ENCODE data around the gene STXBP6. TPM values are rescaled to one million over a fixed set of nuclear protein-coding genes. Genes with fewer than 3 reads are reported as not detected.

Gene STXBP6
- total and polyA plus RNA-seq, 2 donors (not counting 3 experiments of a cell fraction or from before 2014, with no cell fraction given): 0.06 TPM; not detected in 1

DNA sequence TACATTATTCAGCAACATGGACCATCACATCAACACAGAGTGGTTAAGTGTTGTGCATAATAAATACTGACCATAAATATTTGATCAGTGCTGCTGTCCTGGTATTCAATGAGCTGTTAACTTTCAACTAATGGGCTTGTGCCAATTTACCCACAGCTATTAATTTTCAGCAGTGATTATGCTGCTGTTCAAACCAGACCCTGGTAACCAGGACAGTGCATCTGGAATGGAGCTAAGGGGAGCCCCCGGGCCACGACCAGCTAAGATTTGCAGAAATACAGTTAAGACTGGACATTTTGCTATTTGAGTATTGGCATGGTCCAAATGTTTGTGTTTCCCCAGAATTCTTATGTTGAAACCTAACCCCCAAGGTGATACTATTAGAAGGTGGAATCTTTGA, 235.6 kb downstream of the STXBP6 start:
- dilution Hi-C loops (cut with MboI; ENCODE audit: extremely low pct_ligation_motif_present, low sequenced_read_pairs): no loop called here
- TF ChIP-seq POLR2AphosphoS5 (IDR thresholded peaks at IDR 0.05; ENCODE audit: insufficient read depth, low read depth, low read length) (no peak), MYC (IDR thresholded peaks at IDR 0.05; ENCODE audit: low read depth, low read length) (no peak), GATA2 (IDR thresholded peaks at IDR 0.05; ENCODE audit: insufficient read depth, insufficient read length, low read depth, low read length) (no peak), EZH2 (IDR thresholded peaks at IDR 0.05; ENCODE audit: borderline replicate concordance, low read depth, low read length, severe bottlenecking) (no peak), POLR2A (IDR thresholded peaks at IDR 0.05; ENCODE audit: low read depth, low read length) (no peak), FOS (IDR thresholded peaks at IDR 0.05; ENCODE audit: borderline replicate concordance, insufficient read depth, low read length) (no peak), JUN (IDR thresholded peaks at IDR 0.05; ENCODE audit: borderline replicate concordance, insufficient read depth, insufficient read length, low read depth) (no peak)
- TF ChIP-seq, protein P1, sequence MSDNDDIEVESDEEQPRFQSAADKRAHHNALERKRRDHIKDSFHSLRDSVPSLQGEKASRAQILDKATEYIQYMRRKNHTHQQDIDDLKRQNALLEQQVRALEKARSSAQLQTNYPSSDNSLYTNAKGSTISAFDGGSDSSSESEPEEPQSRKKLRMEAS (IDR thresholded peaks at IDR 0.05; ENCODE audit: insufficient read depth, insufficient read length): no peak
- Histone ChIP-seq H3K4me2 (ENCODE audit: insufficient read depth, low read length) (no peak overlapping the region), H3K27me3 (ENCODE audit: control insufficient read depth in 2 of 2, insufficient read depth in 2 of 2, low read length in 2 of 2) (no peaks in the 10 kb centered on the region), H3K36me3 (ENCODE audit: control insufficient read depth in 2 of 2, extremely low read depth in 1 of 2, insufficient read depth in 2 of 2, low read length in 2 of 2) (no peaks in the 10 kb centered on the region), H2AFZ (ENCODE audit: low read depth, low read length) (no peak overlapping the region), H3K9me1 (replicated peaks; ENCODE audit: control insufficient read depth, extremely low read depth, insufficient read depth, low read length) (no peaks in the 10 kb centered on the region), H3K4me3 (replicated peaks in 1 of 3; ENCODE audit: insufficient read depth in 1 of 3, low read depth in 1 of 3, low read length in 3 of 3) (no peak overlapping the region), H4K20me1 (replicated peaks; ENCODE audit: control insufficient read depth, extremely low read depth, insufficient read depth, low read length) (no peaks in the 10 kb centered on the region), H3K9me3 (replicated peaks; ENCODE audit: control insufficient read depth, insufficient read depth, low read length) (no peaks in the 10 kb centered on the region), H3K9ac (replicated peaks; ENCODE audit: extremely low read depth, insufficient read depth, low read length) (no peak overlapping the region), H3K79me2 (ENCODE audit: control insufficient read depth, insufficient read depth, low read length) (no peaks in the 10 kb centered on the region), H3K4me1 (ENCODE audit: control insufficient read depth, extremely low read depth, insufficient read depth, low read length) (no peaks in the 10 kb centered on the region), H3K27ac (ENCODE audit: insufficient read depth, low read depth, low read length) (no peak overlapping the region)
- FAIRE-seq: no peak
- CTCF ChIA-PET: interaction anchor here (1.6 kb wide), 1 partner anchor 8 kb away, joined by 7 read pairs; no protein-coding TSS in a partner anchor
- POLR2A ChIA-PET: no interaction called here
- BruUV-seq (replicated peaks): no TSS peak
- intact Hi-C loops (cut with micrococcal nuclease): no loop called here
- no peak for DNase-seq (ENCODE audit: low read depth, low spot score)

DNA sequence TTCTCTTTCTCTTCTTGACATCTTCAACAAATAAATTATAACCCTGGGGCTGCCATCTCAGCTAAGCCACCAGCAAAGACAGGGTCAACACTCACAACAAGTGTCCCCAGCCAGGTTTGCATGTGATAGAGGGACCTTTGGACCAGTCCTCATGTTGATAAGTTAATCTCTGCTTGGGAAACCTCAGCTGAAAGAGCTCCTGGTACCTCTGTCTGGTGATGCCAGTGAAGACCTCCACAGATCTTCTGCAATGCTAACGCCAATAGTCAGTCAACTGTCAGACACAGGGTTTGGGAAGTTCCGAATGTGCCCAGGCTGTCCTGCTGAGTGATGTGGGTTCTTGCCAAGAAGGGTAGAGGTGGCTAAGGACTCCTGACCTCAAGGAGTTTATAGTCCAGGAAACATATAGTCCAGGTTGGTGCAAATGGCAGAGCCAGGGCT, 236.1 kb downstream of the STXBP6 start:
- no TSS peak for BruUV-seq (replicated peaks)
- Histone ChIP-seq H3K9ac (replicated peaks; ENCODE audit: extremely low read depth, insufficient read depth, low read length) (no peak overlapping the region), H3K4me1 (ENCODE audit: control insufficient read depth, extremely low read depth, insufficient read depth, low read length) (no peaks in the 10 kb centered on the region), H3K9me3 (replicated peaks; ENCODE audit: control insufficient read depth, insufficient read depth, low read length) (no peaks in the 10 kb centered on the region), H3K27me3 (ENCODE audit: control insufficient read depth in 2 of 2, insufficient read depth in 2 of 2, low read length in 2 of 2) (no peaks in the 10 kb centered on the region), H3K36me3 (ENCODE audit: control insufficient read depth in 2 of 2, extremely low read depth in 1 of 2, insufficient read depth in 2 of 2, low read length in 2 of 2) (no peaks in the 10 kb centered on the region), H4K20me1 (replicated peaks; ENCODE audit: control insufficient read depth, extremely low read depth, insufficient read depth, low read length) (no peaks in the 10 kb centered on the region), H3K4me3 (replicated peaks in 1 of 3; ENCODE audit: insufficient read depth in 1 of 3, low read depth in 1 of 3, low read length in 3 of 3) (no peak overlapping the region), H3K4me2 (ENCODE audit: insufficient read depth, low read length) (no peak overlapping the region), H3K79me2 (ENCODE audit: control insufficient read depth, insufficient read depth, low read length) (no peaks in the 10 kb centered on the region), H2AFZ (ENCODE audit: low read depth, low read length) (no peak overlapping the region), H3K9me1 (replicated peaks; ENCODE audit: control insufficient read depth, extremely low read depth, insufficient read depth, low read length) (no peaks in the 10 kb centered on the region), H3K27ac (ENCODE audit: insufficient read depth, low read depth, low read length) (no peak overlapping the region)
- CTCF ChIA-PET: interaction anchor here (1.6 kb wide), 1 partner anchor 7 kb away, joined by 7 read pairs; no protein-coding TSS in a partner anchor
- dilution Hi-C loops (cut with MboI; ENCODE audit: extremely low pct_ligation_motif_present, low sequenced_read_pairs): no loop called here
- no peak for TF ChIP-seq POLR2AphosphoS5 (IDR thresholded peaks at IDR 0.05; ENCODE audit: insufficient read depth, low read depth, low read length)
- TF ChIP-seq EZH2 (IDR thresholded peaks at IDR 0.05; ENCODE audit: borderline replicate concordance, low read depth, low read length, severe bottlenecking): no peak
- no peak for TF ChIP-seq MYC (IDR thresholded peaks at IDR 0.05; ENCODE audit: low read depth, low read length)
- no peak for TF ChIP-seq FOS (IDR thresholded peaks at IDR 0.05; ENCODE audit: borderline replicate concordance, insufficient read depth, low read length)
- TF ChIP-seq, protein P2, sequence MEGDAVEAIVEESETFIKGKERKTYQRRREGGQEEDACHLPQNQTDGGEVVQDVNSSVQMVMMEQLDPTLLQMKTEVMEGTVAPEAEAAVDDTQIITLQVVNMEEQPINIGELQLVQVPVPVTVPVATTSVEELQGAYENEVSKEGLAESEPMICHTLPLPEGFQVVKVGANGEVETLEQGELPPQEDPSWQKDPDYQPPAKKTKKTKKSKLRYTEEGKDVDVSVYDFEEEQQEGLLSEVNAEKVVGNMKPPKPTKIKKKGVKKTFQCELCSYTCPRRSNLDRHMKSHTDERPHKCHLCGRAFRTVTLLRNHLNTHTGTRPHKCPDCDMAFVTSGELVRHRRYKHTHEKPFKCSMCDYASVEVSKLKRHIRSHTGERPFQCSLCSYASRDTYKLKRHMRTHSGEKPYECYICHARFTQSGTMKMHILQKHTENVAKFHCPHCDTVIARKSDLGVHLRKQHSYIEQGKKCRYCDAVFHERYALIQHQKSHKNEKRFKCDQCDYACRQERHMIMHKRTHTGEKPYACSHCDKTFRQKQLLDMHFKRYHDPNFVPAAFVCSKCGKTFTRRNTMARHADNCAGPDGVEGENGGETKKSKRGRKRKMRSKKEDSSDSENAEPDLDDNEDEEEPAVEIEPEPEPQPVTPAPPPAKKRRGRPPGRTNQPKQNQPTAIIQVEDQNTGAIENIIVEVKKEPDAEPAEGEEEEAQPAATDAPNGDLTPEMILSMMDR (IDR thresholded peaks at IDR 0.05; ENCODE audit: extremely low read depth in 1 of 2, insufficient read depth in 1 of 2, low read depth in 1 of 2, low read length in 2 of 2): no peak
- TF ChIP-seq, protein P1 (IDR thresholded peaks at IDR 0.05; ENCODE audit: insufficient read depth, insufficient read length): no peak
- TF ChIP-seq JUN (IDR thresholded peaks at IDR 0.05; ENCODE audit: borderline replicate concordance, insufficient read depth, insufficient read length, low read depth): no peak
- TF ChIP-seq POLR2A (IDR thresholded peaks at IDR 0.05; ENCODE audit: low read depth, low read length): no peak
- no peak for TF ChIP-seq GATA2 (IDR thresholded peaks at IDR 0.05; ENCODE audit: insufficient read depth, insufficient read length, low read depth, low read length)
- DNase-seq (ENCODE audit: low read depth, low spot score): no peak
- FAIRE-seq: no peak
- POLR2A ChIA-PET: no interaction called here
- intact Hi-C loops (cut with micrococcal nuclease): no loop called here

Measured in endothelial cell of umbilical vein (primary cell).